Renal pelvis (tissue), 12 donors: ENCODE data around the gene SERPINE2. TPM values are rescaled to one million over a fixed set of nuclear protein-coding genes. Genes with fewer than 3 reads are reported as not detected.
A peak's percentile ranks its signal among the peaks of the same experiment; 100 is the strongest.

Experiments used
- DNase-seq: peaks from one replicate; pipeline ENCODE4 v3.0.0-alpha.2; 2013
- long read RNA-seq, 16 experiments: transcript quantifications; one replicate each; lab custom pipeline, GENCODE V29; 2026
- polyA plus RNA-seq, 3 donors: library from polyadenylated mRNA; unstranded; fragments of 120-200 nt; gene quantifications; one replicate each; pipeline ENCODE4 v1.2.1, GENCODE V29; 2013; ENCODE audit not compliant: insufficient read length in 3 of 3

The SERPINE2 gene, protein sequence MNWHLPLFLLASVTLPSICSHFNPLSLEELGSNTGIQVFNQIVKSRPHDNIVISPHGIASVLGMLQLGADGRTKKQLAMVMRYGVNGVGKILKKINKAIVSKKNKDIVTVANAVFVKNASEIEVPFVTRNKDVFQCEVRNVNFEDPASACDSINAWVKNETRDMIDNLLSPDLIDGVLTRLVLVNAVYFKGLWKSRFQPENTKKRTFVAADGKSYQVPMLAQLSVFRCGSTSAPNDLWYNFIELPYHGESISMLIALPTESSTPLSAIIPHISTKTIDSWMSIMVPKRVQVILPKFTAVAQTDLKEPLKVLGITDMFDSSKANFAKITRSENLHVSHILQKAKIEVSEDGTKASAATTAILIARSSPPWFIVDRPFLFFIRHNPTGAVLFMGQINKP
- 100 to 1,000 TPM; 110 to 119 (median 112) TPM for polyA plus RNA-seq
- long read RNA-seq, donor 1, full-length matches to known transcripts, result 28 of 28 reads
- long read RNA-seq, donor 1, partial matches to known transcripts, result 0 of 28 reads
- long read RNA-seq, donor 1, other reads (novel, unspliced or antisense), result 0 of 28 reads
- long read RNA-seq, donor 2, full-length matches to known transcripts, result 35 of 57 reads
- long read RNA-seq, donor 2, partial matches to known transcripts, result 22 of 57 reads
- long read RNA-seq, donor 2, other reads (novel, unspliced or antisense), result 0 of 57 reads
- long read RNA-seq, donor 3, full-length matches to known transcripts, result 26 of 39 reads
- long read RNA-seq, donor 3, partial matches to known transcripts, result 13 of 39 reads
- long read RNA-seq, donor 3, other reads (novel, unspliced or antisense), result 0 of 39 reads
- long read RNA-seq, donor 4, full-length matches to known transcripts, result 52 of 75 reads
- long read RNA-seq, donor 4, partial matches to known transcripts, result 23 of 75 reads
- long read RNA-seq, donor 4, other reads (novel, unspliced or antisense), result 0 of 75 reads
- long read RNA-seq, donor 5, transcript SERPINE2-202 (9 exons, 2,161 nt), result major isoform, 8 of 13 reads
- long read RNA-seq, donor 5, partial matches to known transcripts, result 0 of 13 reads
- long read RNA-seq, donor 5, other reads (novel, unspliced or antisense), result 0 of 13 reads
- long read RNA-seq, donor 6, full-length matches to known transcripts, result 29 of 48 reads
- long read RNA-seq, donor 6, partial matches to known transcripts, result 19 of 48 reads
- long read RNA-seq, donor 6, other reads (novel, unspliced or antisense), result 0 of 48 reads
- long read RNA-seq, donor 7, full-length matches to known transcripts, result 42 of 62 reads
- long read RNA-seq, donor 7, partial matches to known transcripts, result 20 of 62 reads
- long read RNA-seq, donor 7, other reads (novel, unspliced or antisense), result 0 of 62 reads
- long read RNA-seq, donor 8, partial matches to known transcripts, result 0 of 5 reads
- long read RNA-seq, donor 8, other reads (novel, unspliced or antisense), result 0 of 5 reads
- long read RNA-seq, donor 9, full-length matches to known transcripts, result 39 of 63 reads
- long read RNA-seq, donor 9, partial matches to known transcripts, result 24 of 63 reads
- long read RNA-seq, donor 9, other reads (novel, unspliced or antisense), result 0 of 63 reads
- long read RNA-seq, donor 10, full-length matches to known transcripts, result 23 of 53 reads
- long read RNA-seq, donor 10, partial matches to known transcripts, result 30 of 53 reads
- long read RNA-seq, donor 10, other reads (novel, unspliced or antisense), result 0 of 53 reads
- long read RNA-seq, donor 11, full-length matches to known transcripts, result 25 of 36 reads
- long read RNA-seq, donor 11, partial matches to known transcripts, result 11 of 36 reads
- long read RNA-seq, donor 11, other reads (novel, unspliced or antisense), result 0 of 36 reads
- long read RNA-seq, donor 12, full-length matches to known transcripts, result 57 of 234 reads
- long read RNA-seq, donor 12, partial matches to known transcripts, result 177 of 234 reads
- long read RNA-seq, donor 12, other reads (novel, unspliced or antisense), result 0 of 234 reads
- long read RNA-seq, donor 13, full-length matches to known transcripts, result 11 of 11 reads
- long read RNA-seq, donor 13, partial matches to known transcripts, result 0 of 11 reads
- long read RNA-seq, donor 13, other reads (novel, unspliced or antisense), result 0 of 11 reads
- long read RNA-seq, donor 14, result 0 reads
- long read RNA-seq, donor 15, full-length matches to known transcripts, result 32 of 146 reads
- long read RNA-seq, donor 15, partial matches to known transcripts, result 114 of 146 reads
- long read RNA-seq, donor 15, other reads (novel, unspliced or antisense), result 0 of 146 reads
- long read RNA-seq, donor 16, full-length matches to known transcripts, result 37 of 52 reads
- long read RNA-seq, donor 16, partial matches to known transcripts, result 15 of 52 reads
- long read RNA-seq, donor 16, other reads (novel, unspliced or antisense), result 0 of 52 reads

GRCh38 chr2:224039080-224039769, at the start of gene SERPINE2:
SERPINE2 (minus strand) TSS chr2:224039286; CDS start chr2:224001900, 37,386 bp downstream.
- DNase-seq, result peak; percentile 70

DNA sequence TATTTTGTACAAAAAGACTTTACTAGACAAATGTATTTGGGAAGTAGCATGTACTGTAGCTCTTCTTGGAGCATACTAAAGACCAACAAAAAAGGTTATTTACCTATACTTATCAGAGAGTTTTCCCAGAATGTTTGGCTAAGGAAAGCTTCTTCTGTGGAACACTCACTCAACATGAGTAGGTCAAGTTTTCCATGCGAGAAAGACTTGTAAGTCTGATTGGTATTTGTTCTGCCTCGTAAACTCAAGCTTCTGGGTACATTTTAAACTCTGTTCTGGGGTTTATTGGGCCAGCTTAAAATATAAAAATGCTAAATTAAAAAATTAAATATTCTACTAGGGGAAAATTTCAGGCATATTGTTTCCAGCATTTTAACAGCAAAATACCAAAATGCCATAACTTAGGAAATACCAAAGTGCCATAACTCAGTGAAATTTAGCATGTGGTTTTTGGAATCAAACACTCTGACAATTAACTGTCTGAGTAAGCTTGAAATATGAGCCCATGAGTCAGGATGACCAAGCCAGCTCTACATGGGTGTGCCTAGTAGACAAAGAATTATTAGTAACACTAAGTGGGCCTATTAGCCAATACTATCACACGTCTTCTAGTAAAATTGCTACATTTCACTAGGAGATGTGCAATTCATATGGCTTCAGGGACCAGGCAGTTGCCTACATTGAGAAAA, 47.3 kb upstream of the SERPINE2 start:
- DNase-seq, result no peak

GRCh38 chr2:224085811-224086210, 46.7 kb upstream of the SERPINE2 start:
- no peak for DNase-seq

DNA sequence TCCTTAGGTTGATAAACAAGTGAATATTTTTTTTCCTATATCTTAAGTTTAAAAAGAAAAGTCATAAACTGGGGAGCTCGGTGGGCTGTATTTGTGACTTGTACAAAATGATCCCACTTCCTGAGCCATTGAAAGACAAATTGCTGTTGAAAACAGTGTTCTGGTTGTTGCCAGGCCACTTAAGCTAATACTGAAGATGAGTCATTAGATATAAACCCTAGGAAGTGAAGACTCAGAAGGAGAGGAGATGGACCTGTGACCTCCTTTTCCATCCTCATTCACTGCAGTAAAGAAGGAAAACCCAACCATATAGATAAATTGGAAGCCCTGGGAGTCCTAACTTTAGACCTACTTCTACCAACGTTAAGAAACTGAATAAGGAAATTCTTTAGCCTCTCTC, 46.2 kb upstream of the SERPINE2 start:
- DNase-seq, result no peak

DNA sequence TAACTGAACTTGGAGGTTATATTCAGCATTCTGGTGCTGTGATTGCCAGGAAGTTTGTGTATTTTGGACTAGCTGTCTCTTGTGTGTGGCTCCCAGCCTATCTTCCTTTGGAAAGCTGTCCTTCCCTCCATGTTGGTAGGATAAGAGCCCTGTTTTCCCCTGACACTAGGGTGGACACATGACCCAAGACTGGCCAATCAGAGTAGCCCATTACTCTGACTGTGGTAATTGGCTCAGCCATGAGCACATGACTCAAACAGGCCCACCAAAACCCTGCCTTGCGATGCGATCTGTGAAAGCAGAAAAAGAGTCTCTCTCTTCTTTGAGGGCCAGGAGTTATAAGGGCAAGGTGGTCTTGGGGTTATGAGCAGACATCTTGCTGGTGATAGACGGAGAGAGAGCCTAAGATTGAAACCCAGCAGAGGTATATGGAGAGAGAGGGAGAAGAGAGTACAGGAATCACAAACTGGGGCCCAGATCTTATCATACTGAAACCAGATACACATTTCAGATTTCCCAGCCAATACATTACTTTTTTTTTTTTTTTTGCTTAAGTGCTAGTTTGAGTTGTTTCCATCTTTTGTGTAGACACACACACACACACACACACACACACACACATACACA, 45.3 kb upstream of the SERPINE2 start:
- no peak for DNase-seq

DNA sequence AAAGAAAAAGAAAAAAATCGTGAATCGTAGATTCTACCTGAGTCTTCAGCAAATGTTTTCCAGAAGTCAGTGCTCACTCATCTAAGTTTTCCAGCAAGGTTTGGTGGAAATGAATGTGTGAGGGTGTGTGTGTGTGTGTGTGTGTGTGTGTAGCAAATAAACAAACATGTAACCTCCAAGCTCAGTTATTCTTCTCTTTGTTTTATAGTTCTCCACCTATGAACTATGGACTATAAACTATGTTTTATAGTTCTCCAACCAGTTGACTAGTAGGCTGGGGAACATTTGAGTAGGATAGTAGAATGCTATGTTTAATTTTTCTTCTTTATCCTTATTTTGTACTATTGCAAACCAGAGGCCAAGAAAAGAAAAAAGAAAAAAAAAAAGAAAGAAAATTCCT, 44.6 kb upstream of the SERPINE2 start:
- peak; percentile 51 for DNase-seq

DNA sequence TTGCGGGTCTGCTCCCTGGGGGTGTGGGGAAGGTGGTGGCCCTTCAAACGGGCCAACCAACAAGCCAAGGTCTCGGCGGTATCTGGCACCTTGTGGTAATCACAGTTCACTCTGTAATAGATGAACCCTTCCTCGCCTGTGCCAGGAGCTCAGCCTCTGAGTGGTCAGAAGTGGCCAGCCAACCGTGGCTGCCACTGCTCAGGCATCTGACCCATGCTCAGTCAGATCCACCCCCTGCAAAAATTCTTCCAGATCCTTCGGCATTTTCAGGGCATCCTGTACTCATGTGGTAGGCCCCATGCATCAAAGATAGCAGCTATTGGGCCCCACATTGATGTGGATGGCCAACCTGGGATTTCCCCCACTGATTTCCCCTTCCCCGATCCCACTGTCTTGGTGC, 39.6 kb upstream of the SERPINE2 start:
- no peak for DNase-seq

DNA sequence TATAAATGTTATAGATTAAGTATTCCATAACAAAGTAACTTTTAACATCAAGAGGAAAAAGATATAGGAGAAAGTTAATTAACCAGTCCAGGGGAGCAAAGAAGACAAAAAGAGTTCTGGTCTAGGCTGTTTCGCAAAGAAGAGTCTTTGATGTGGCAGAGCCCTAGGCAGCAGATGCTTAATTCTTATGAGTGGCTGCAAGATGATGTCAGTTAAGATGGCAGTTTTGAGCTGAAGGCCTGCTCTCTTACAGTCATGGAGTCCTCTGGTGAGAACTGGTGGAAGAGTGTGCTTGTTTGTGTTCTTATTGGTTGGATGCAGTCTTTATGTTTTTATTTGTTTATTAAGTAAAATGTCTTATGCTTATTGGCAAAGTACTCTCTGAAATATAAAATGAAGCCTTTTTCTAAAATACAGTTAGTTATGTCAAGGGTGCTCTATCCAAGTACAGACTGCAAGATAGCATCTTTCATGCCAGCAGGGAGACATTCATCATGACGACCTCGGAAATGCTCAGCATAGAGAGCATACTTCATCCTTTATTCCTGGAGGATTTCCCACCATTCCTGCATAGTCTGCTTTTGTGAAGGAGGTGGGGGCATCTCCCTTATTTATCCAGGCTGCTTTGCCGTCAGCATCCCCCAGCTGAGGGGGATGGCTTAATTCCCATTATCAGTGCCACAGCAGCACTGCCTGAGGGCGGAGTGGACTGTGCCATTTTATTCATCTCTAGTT, 38.9 kb upstream of the SERPINE2 start:
- no peak for DNase-seq

DNA sequence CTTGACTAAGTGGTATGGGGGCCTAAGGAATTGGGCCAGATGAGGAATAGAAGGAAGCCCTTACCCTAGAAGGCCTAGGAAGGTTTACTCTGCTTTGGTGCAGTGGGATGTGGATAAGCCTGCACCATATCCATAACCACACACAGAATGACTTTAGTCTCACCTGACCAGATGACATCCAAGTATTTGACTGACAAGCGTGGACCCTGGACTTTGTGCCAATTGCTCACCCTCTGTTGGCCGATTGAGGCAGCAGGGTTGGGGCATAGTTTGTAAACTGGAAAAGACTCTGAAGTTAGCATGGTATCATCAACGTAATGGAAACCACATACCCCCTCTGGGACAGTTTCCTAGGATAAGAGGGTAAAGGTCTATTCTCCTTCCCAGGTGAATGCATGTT, 36.5 kb upstream of the SERPINE2 start:
- no peak for DNase-seq

DNA sequence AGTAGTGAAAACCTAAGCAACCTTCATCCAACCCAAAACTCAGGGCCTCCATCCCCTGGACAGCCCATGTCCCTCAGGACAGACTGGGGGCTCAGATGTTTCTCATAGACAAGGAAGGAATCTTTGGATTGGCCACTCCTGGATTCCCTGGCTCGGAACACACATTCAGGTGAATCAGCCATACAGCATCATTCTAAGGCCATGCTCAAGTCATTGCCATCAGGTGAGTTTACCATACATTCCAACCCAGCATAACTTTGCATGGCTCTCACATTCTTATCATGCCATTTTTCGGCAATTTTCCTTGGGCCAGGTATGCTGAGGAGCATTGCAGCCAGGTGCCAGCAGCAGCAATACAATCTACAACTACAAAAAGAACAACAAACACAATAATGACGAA, 34.6 kb upstream of the SERPINE2 start:
- no peak for DNase-seq

DNA sequence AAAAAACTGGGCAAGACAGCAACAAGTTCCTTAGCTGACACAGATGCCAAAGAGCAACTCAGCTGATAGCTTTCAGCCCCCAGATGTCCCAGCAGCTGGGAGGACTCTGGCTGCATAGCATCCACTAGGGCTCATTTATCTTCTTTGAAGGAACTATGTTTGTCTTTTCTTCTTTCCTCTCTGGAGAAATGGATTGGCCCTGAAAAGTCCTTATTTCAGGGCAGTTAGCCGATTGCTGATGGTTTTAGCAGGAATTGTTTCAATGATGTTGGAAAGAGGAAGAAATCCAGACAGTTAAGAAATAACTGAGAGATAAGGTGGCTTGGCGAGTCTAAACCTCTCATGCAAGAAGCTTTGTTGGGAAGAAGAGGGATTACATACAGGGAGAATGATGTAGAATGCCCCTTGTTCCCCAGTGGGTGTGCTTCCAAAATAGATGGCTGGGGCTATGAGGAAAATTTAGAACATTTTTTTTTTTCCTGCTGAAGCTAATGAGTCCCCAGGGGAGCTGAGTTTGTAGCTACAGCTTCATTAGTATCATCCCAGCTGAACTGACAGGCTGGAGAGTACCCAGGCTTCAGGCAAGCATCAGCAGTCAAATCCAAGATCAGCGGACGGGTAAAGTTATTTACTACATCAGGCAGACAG, 33.6 kb upstream of the SERPINE2 start:
- peak; percentile 49 for DNase-seq

- DNase-seq, result no peak
Measured at GRCh38 chr2:224069172-224069571, 30.1 kb upstream of the SERPINE2 start.

DNA sequence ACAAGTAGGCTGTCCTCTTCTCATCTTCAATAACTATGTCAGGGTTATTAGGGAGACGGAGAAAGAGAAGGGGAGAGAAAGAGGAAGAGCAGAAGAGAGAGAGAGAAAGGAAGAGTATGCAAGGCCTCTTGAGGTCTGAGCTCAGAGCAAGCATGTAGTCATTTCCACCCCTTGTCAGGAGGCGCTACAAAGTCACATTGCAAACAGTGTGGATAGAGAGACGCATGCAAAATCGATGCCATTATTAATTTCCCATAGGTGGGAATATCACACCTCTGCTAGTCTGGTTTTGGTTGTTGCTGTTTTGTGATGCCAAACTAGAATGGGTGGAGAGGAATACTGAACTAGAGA, 24.2 kb upstream of the SERPINE2 start:
- no peak for DNase-seq

- DNase-seq, result peak; percentile 60
Measured at GRCh38 chr2:224062481-224063297, 23.6 kb upstream of the SERPINE2 start.

DNA sequence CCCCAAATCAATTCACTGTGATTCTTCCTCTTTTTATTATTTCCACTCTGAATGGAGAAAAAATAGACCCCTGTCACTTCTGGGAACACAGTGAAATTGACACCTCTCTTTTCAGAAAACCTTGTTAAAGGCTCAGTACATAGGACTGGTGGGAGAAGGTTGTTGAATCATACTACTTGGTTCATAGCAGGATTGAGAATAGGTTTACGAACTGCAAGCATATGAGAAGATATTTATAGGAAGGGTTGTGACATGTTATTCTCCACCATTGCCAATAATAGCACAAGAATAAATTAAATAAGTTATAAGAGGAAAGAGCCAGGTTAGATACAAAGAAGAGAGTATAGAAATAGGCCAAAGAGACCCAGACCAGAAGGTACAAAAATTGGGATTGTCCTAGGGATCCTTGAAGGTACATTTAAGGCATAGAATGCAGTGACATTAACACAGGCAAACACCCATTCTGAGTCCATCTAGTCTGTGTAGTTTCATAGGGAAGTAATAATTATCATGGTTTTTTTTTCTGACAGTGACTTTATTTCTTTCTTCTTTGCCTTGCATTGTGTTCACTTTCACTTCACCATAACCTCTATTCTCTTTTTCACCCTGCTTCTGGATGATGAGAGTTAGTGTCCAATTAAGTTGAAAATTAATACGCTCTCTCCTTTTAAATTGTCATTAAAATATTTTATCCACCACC, 21.8 kb upstream of the SERPINE2 start:
- no peak for DNase-seq
